SK-N-SH (cell line): ENCODE data around the gene OR8A1. TPM values are rescaled to one million over a fixed set of nuclear protein-coding genes. Genes with fewer than 3 reads are reported as not detected.

Experiments used
- CTCF ChIA-PET: fragments of 300-600, 350-600 bp; formaldehyde crosslinking; extraction: SDS; loops from one replicate; lab custom pipeline; 2021; lab: Yijun Ruan, JAX
- POLR2A ChIA-PET: fragments of 350-600 bp; sonication (Branson Sonifier 250); formaldehyde crosslinking; extraction: SDS; loops from one replicate; lab custom pipeline; 2020; ENCODE audit warnings: antibody characterized with exemption, inconsistent platforms; lab: Yijun Ruan, JAX
- DNase-seq: peaks from one replicate; pipeline ENCODE4 v3.0.0; 2012
- H2AFZ ChIP-seq: fragments of 200-600 bp; sonication (generic); 2 replicates; pipeline ENCODE4 v1.8.1; 2016; ENCODE audit warnings: antibody characterized with exemption, mild to moderate bottlenecking, low read depth
- H3F3A ChIP-seq: fragments of 200-600 bp; sonication (generic); replicated peaks from 2 replicates; pipeline ENCODE3; 2016; ENCODE audit warnings: antibody characterized with exemption, mild to moderate bottlenecking; ENCODE audit not compliant: insufficient read depth
- H3K27ac ChIP-seq, 2 experiments: fragments of 200-500 bp in 1 of 2; fragments of 200-600 bp in 1 of 2; sonication (Bioruptor generic) in 1 of 2; sonication (generic), shearing (Covaris generic) in 1 of 2; 2 replicates each; pipeline versions ENCODE4 v1.5.1 to v1.6.1; 2014 to 2016; ENCODE audit warnings: low read depth in 2 of 2, inconsistent platforms in 1 of 2, low read length in 1 of 2, mild to moderate bottlenecking in 1 of 2, mixed read lengths in 1 of 2
- H3K27me3 ChIP-seq: fragments of 200-600 bp; sonication (generic), shearing (Covaris generic); 2 replicates; pipeline ENCODE4 v1.6.1; 2016; ENCODE audit warnings: mixed run types; ENCODE audit not compliant: insufficient read depth
- H3K36me3 ChIP-seq, 2 experiments: fragments of 200-500 bp in 1 of 2; fragments of 200-600 bp in 1 of 2; sonication (Bioruptor generic) in 1 of 2; sonication (generic) in 1 of 2; replicated peaks in 1 of 2; 2 replicates each; pipeline versions ENCODE3 to v1.5.1; 2014 to 2016; ENCODE audit warnings: low read length in 1 of 2, mild to moderate bottlenecking in 1 of 2; ENCODE audit not compliant: insufficient read depth in 2 of 2, control insufficient read depth in 1 of 2
- H3K4me1 ChIP-seq, 2 experiments: fragments of 200-500 bp in 1 of 2; fragments of 200-600 bp in 1 of 2; sonication (Bioruptor generic) in 1 of 2; sonication (generic), shearing (Covaris generic) in 1 of 2; 2 replicates each; pipeline versions ENCODE4 v1.5.1 to v1.6.1; 2014 to 2016; ENCODE audit warnings: low read depth in 1 of 2, low read length in 1 of 2, mixed run types in 1 of 2; ENCODE audit not compliant: insufficient read depth in 2 of 2, control insufficient read depth in 1 of 2
- H3K4me2 ChIP-seq: fragments of 200-600 bp; sonication (generic), shearing (Covaris generic); 2 replicates; pipeline ENCODE4 v1.6.1; 2017; ENCODE audit warnings: mixed run types
- H3K4me3 ChIP-seq, 2 experiments: fragments of 200-500 bp in 1 of 2; fragments of 200-600 bp in 1 of 2; sonication (Bioruptor generic) in 1 of 2; sonication (generic), shearing (Covaris generic) in 1 of 2; 2 replicates each; pipeline versions ENCODE4 v1.5.1 to v1.8.1; 2014 to 2016; ENCODE audit warnings: low read depth in 2 of 2, inconsistent platforms in 1 of 2, low read length in 1 of 2, mild to moderate bottlenecking in 1 of 2, mixed read lengths in 1 of 2, moderate library complexity in 1 of 2
- H3K79me2 ChIP-seq: fragments of 200-600 bp; sonication (generic); 2 replicates; pipeline ENCODE4 v1.8.1; 2017; ENCODE audit warnings: mild to moderate bottlenecking; ENCODE audit not compliant: insufficient read depth
- H3K9ac ChIP-seq: fragments of 200-600 bp; sonication (generic); 2 replicates; pipeline ENCODE4 v1.6.1; 2017; ENCODE audit warnings: mixed run types
- H3K9me2 ChIP-seq: fragments of 200-600 bp; sonication (generic); 2 replicates; pipeline ENCODE4 v1.6.1; 2017; ENCODE audit warnings: mixed run types
- H3K9me3 ChIP-seq: fragments of 200-600 bp; sonication (generic); 2 replicates; pipeline ENCODE4 v1.6.1; 2017; ENCODE audit warnings: mixed run types, mild to moderate bottlenecking, moderate library complexity
- H4K20me1 ChIP-seq: fragments of 200-600 bp; sonication (generic); 2 replicates; pipeline ENCODE4 v1.6.1; 2017; ENCODE audit warnings: mild to moderate bottlenecking, mixed run types; ENCODE audit not compliant: insufficient read depth
- EP300 ChIP-seq, 2 experiments: IDR thresholded peaks; 2 replicates each; pipeline versions ENCODE4 v1.4.0 to v1.6.1; 2012; ENCODE audit warnings: borderline replicate concordance in 1 of 2, low read depth in 1 of 2, low read length in 1 of 2
- FOSL2 ChIP-seq: IDR thresholded peaks from 2 replicates; pipeline ENCODE4 v1.4.0; 2012; ENCODE audit warnings: low read depth, mild to moderate bottlenecking, moderate library complexity, borderline replicate concordance
- FOXJ3 ChIP-seq: sonication (generic); formaldehyde crosslinking; IDR thresholded peaks from 2 replicates; pipeline ENCODE4 v1.5.1; 2020; ENCODE audit warnings: mild to moderate bottlenecking, missing genetic modification reagents
- FOXM1 ChIP-seq: IDR thresholded peaks from 2 replicates; pipeline ENCODE4 v1.4.0; 2012; ENCODE audit warnings: low read depth, mild to moderate bottlenecking
- JUND ChIP-seq: IDR thresholded peaks from 2 replicates; pipeline ENCODE4 v1.4.0; 2012
- MEF2A ChIP-seq: IDR thresholded peaks from 2 replicates; pipeline ENCODE4 v1.4.0; 2012; ENCODE audit warnings: low read depth, borderline replicate concordance
- MXI1 ChIP-seq: IDR thresholded peaks from 2 replicates; pipeline ENCODE4 v1.6.1; 2012; ENCODE audit warnings: mild to moderate bottlenecking, low read depth, low read length, improper control_type of control experiment
- POLR2AphosphoS5 ChIP-seq: IDR thresholded peaks from 2 replicates; pipeline ENCODE4 v1.6.1; 2012; ENCODE audit warnings: low read depth, low read length
- RAD21 ChIP-seq: IDR thresholded peaks from 2 replicates; pipeline ENCODE4 v1.6.1; 2012; ENCODE audit warnings: mild to moderate bottlenecking, low read length
- RFX5 ChIP-seq: IDR thresholded peaks from 2 replicates; pipeline ENCODE4 v1.6.1; 2012; ENCODE audit warnings: mild to moderate bottlenecking, improper control_type of control experiment, low read length
- SIN3A ChIP-seq: IDR thresholded peaks from 2 replicates; pipeline ENCODE4 v1.6.1; 2012; ENCODE audit warnings: low read depth, mild to moderate bottlenecking, low read length, moderate library complexity, borderline replicate concordance
- SMC3 ChIP-seq: IDR thresholded peaks from 2 replicates; pipeline ENCODE4 v1.6.1; 2012; ENCODE audit warnings: low read depth, low read length, improper control_type of control experiment
- TCF12 ChIP-seq: IDR thresholded peaks from 2 replicates; pipeline ENCODE4 v1.4.0; 2012
- USF2 ChIP-seq: fragments of 150-350 bp; IDR thresholded peaks from 2 replicates; pipeline ENCODE4 v1.6.1; 2017; ENCODE audit warnings: antibody characterized with exemption, low read length, low read depth, borderline replicate concordance
- YY1 ChIP-seq: IDR thresholded peaks from 2 replicates; pipeline ENCODE4 v1.4.0; 2012; ENCODE audit warnings: low read depth, mild to moderate bottlenecking
- ZBTB33 ChIP-seq: IDR thresholded peaks from 2 replicates; pipeline ENCODE4 v1.4.0; 2012; ENCODE audit warnings: low read depth, borderline replicate concordance
- WGBS: methylation state at CpG from one replicate; pipeline ENCODE4 v1.1.6; 2017; ENCODE audit warnings: low lambda C conversion rate; 5-methylcytosine and 5-hydroxymethylcytosine counted together
- polyA plus RNA-seq, 3 experiments: library from polyadenylated mRNA; depleted of rRNA; stranded (reverse); fragments of >200 nt; gene quantifications; 2 replicates each; pipeline ENCODE4 v1.2.3, GENCODE V29; 2012
- TF ChIP-seq, protein P1 (sequence below): IDR thresholded peaks from 2 replicates; pipeline ENCODE4 v1.4.0; 2012; ENCODE audit warnings: low read depth, borderline replicate concordance
- TF ChIP-seq, protein P2 (sequence below): fragments of 150-350 bp; IDR thresholded peaks from 2 replicates; pipeline ENCODE4 v1.6.1; 2016; ENCODE audit warnings: mild to moderate bottlenecking, low read depth, low read length
- TF ChIP-seq, protein P3 (sequence below): fragments of 200-600 bp; sonication (generic); IDR thresholded peaks from 2 replicates; pipeline ENCODE4 v1.6.1; 2017; ENCODE audit warnings: antibody characterized with exemption, mild to moderate bottlenecking, moderate library complexity
- TF ChIP-seq, protein P4 (sequence below): IDR thresholded peaks from 2 replicates; pipeline ENCODE4 v1.4.0; 2012; ENCODE audit warnings: low read depth

OR8A1 gene
- polyA plus RNA-seq (2012; rRNA removed), result not detected in 2 replicates
- polyA plus RNA-seq (2012; cell fraction: cytosol; rRNA removed), result not detected in 2 replicates
- not detected in 2 replicates for polyA plus RNA-seq (2012; cell fraction: nucleus; rRNA removed)

GRCh38 chr11:124569697-124570096 is at the start of gene OR8A1:
Gene OR8A1, plus strand, starts transcription at chr11:124569997. Its CDS starts 123 bp downstream, at chr11:124570120.
- no peak within 1 kb of the TSS for H3K4me3 ChIP-seq
- H3K4me1 ChIP-seq, result no peaks in the 10 kb centered on the region
- no peaks in the 10 kb centered on the region for H3K9me2 ChIP-seq
- H3K36me3 ChIP-seq, result no peaks in the 10 kb centered on the region
- no peaks in the 10 kb centered on the region for H3F3A ChIP-seq
- no peaks in the 10 kb centered on the region for H3K9me3 ChIP-seq
- H3K27me3 ChIP-seq, result peaks cover 5% of the 10 kb centered on the region; the same call in 1 of the 2 replicates
- CTCF ChIA-PET, result interaction anchor here (1.6 kb wide), 1 partner anchor 16 kb away, joined by 3 read pairs; no protein-coding TSS in a partner anchor
- H3K4me2 ChIP-seq, result no peak within 1 kb of the TSS
- TF ChIP-seq, protein P1, sequence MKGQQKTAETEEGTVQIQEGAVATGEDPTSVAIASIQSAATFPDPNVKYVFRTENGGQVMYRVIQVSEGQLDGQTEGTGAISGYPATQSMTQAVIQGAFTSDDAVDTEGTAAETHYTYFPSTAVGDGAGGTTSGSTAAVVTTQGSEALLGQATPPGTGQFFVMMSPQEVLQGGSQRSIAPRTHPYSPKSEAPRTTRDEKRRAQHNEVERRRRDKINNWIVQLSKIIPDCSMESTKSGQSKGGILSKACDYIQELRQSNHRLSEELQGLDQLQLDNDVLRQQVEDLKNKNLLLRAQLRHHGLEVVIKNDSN, result no peak
- TF ChIP-seq JUND (no peak), YY1 (no peak), MEF2A (no peak), EP300 (IDR thresholded peaks at IDR 0.05; ENCODE audit: borderline replicate concordance in 1 of 2, low read depth in 1 of 2, low read length in 1 of 2) (no peak), USF2 (no peak), ZBTB33 (no peak), MXI1 (no peak), RFX5 (no peak), FOSL2 (no peak), SMC3 (no peak), TCF12 (no peak), POLR2AphosphoS5 (no peak), FOXM1 (no peak), RAD21 (no peak), FOXJ3 (CRISPR knock-in tag) (no peak), SIN3A (no peak)
- TF ChIP-seq, protein P2, sequence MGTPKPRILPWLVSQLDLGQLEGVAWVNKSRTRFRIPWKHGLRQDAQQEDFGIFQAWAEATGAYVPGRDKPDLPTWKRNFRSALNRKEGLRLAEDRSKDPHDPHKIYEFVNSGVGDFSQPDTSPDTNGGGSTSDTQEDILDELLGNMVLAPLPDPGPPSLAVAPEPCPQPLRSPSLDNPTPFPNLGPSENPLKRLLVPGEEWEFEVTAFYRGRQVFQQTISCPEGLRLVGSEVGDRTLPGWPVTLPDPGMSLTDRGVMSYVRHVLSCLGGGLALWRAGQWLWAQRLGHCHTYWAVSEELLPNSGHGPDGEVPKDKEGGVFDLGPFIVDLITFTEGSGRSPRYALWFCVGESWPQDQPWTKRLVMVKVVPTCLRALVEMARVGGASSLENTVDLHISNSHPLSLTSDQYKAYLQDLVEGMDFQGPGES, result no peak
- TF ChIP-seq, protein P3, sequence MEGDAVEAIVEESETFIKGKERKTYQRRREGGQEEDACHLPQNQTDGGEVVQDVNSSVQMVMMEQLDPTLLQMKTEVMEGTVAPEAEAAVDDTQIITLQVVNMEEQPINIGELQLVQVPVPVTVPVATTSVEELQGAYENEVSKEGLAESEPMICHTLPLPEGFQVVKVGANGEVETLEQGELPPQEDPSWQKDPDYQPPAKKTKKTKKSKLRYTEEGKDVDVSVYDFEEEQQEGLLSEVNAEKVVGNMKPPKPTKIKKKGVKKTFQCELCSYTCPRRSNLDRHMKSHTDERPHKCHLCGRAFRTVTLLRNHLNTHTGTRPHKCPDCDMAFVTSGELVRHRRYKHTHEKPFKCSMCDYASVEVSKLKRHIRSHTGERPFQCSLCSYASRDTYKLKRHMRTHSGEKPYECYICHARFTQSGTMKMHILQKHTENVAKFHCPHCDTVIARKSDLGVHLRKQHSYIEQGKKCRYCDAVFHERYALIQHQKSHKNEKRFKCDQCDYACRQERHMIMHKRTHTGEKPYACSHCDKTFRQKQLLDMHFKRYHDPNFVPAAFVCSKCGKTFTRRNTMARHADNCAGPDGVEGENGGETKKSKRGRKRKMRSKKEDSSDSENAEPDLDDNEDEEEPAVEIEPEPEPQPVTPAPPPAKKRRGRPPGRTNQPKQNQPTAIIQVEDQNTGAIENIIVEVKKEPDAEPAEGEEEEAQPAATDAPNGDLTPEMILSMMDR, result no peak
- TF ChIP-seq, protein P4, sequence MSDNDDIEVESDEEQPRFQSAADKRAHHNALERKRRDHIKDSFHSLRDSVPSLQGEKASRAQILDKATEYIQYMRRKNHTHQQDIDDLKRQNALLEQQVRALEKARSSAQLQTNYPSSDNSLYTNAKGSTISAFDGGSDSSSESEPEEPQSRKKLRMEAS, result no peak
- POLR2A ChIA-PET, result no interaction called here
- DNase-seq, result no peak
- no peaks in the 10 kb centered on the region for H3K79me2 ChIP-seq
- no peak within 1 kb of the TSS for H3K9ac ChIP-seq
- no peak within 1 kb of the TSS for H3K27ac ChIP-seq
- no peak within 1 kb of the TSS for H2AFZ ChIP-seq
- no peaks in the 10 kb centered on the region for H4K20me1 ChIP-seq
- 0% methylated on average over 4 of the region's 4 CpGs for WGBS
